ENCODE results near the gene PACRG. TPM values are rescaled to one million over a fixed set of nuclear protein-coding genes. Genes with fewer than 3 reads are reported as not detected.

The PACRG gene
- total and polyA plus RNA-seq, 10 of the 15 experiments (the other 5 are each of a cell fraction or from before 2014, with no cell fraction given) = not detected

DNA sequence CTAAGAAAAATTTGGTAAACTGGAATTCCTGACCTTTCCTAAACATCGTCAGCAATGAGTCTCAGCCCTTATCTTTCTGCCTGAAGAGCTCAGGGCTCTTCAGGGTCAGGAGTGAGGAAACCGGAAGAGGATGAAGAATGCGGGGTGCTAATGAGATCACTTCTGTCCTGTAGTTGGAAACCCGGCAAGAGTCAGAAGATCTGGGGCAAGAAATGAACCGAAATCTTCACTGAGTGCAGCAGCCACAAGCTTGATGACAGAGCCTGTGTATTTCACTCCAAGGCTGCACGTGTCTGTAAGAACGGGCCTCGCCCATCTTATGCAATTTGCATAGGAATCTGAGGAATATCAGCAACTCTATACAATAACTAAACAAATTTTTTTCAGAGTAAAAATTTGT lies 626.3 kb downstream of the PACRG start:
- no peaks in the 10 kb centered on the region for H3K79me2 ChIP-seq (ENCODE audit: control insufficient read depth, insufficient read depth, low read length)
- no TSS peak for BruUV-seq (replicated peaks)
- no peaks in the 10 kb centered on the region for H3K9me3 ChIP-seq (replicated peaks; ENCODE audit: control insufficient read depth, insufficient read depth, low read length)
- in situ Hi-C loops (cut with MboI) = no loop called here
- ChIA-PET POLR2A (interaction anchor here (0.6 kb wide), 1 partner anchor 717 kb away, joined by 6 read pairs; no protein-coding TSS in a partner anchor), RAD21 (ENCODE audit: unreplicated experiment) (no interaction called here), CTCF (no interaction called here), SMC1A (ENCODE audit: uncharacterized antibody, unreplicated experiment) (no interaction called here)
- H3K9ac ChIP-seq (ENCODE audit: control insufficient read depth, insufficient read depth, low read length) = no peak overlapping the region
- H3K27ac ChIP-seq (ENCODE audit: control insufficient read depth, insufficient read depth) = no peak overlapping the region
- DNase-seq (ENCODE audit: low read depth, low spot score) (no peak), ATAC-seq (no peak), FAIRE-seq (no peak)
- no peaks in the 10 kb centered on the region; the same call in 1 of the 2 replicates for H4K20me1 ChIP-seq (ENCODE audit: control insufficient read depth, insufficient read depth)
- H3K36me3 ChIP-seq (ENCODE audit: control insufficient read depth in 2 of 2, insufficient read depth in 2 of 2, low read length in 1 of 2) = no peaks in the 10 kb centered on the region
- 29% methylated on average over 8 of the region's 8 CpGs for WGBS (ENCODE audit: insufficient coverage, insufficient replicate concordance, low lambda C conversion rate, missing lambda C conversion rate)
- H3K27me3 ChIP-seq (replicated peaks in 1 of 2; ENCODE audit: control insufficient read depth in 2 of 2, insufficient read depth in 2 of 2, low read length in 1 of 2) = peaks cover 0 to 2% of the 10 kb centered on the region in 2 experiments; a peak in 1 of 4 replicates
- no peak for TF ChIP-seq ZNF207 (IDR thresholded peaks at IDR 0.05; ENCODE audit: borderline replicate concordance)
- no peak for TF ChIP-seq RUNX3 (IDR thresholded peaks at IDR 0.05; ENCODE audit: low read length)
- no peak for TF ChIP-seq POLR2A (IDR thresholded peaks at IDR 0.05; ENCODE audit: low read depth, low read length)
- TF ChIP-seq CHD2 (IDR thresholded peaks at IDR 0.05; ENCODE audit: borderline replicate concordance, low read depth, low read length) = no peak
- TF ChIP-seq PAX8 (IDR thresholded peaks at IDR 0.05) = no peak
- TF ChIP-seq RCOR1 (conservative IDR thresholded peaks at IDR 0.05; ENCODE audit: low read depth, low read length) = no peak
- no peak for TF ChIP-seq SMARCA5 (IDR thresholded peaks at IDR 0.05)
- no peak for TF ChIP-seq ZZZ3 (IDR thresholded peaks at IDR 0.05; ENCODE audit: control insufficient read depth, insufficient read length, low read depth)
- no peak overlapping the region for H2AFZ ChIP-seq (ENCODE audit: control insufficient read depth, low read depth, low read length)
- no peak overlapping the region for H3K4me3 ChIP-seq
- intact Hi-C loops (cut with micrococcal nuclease; ENCODE audit: unreplicated experiment) = no loop called here
- H3K4me1 ChIP-seq (ENCODE audit: control insufficient read depth, insufficient read depth, low read length) = peaks cover 11% of the 10 kb centered on the region
- H3K4me2 ChIP-seq (ENCODE audit: control insufficient read depth, insufficient read depth) = no peak overlapping the region

DNA sequence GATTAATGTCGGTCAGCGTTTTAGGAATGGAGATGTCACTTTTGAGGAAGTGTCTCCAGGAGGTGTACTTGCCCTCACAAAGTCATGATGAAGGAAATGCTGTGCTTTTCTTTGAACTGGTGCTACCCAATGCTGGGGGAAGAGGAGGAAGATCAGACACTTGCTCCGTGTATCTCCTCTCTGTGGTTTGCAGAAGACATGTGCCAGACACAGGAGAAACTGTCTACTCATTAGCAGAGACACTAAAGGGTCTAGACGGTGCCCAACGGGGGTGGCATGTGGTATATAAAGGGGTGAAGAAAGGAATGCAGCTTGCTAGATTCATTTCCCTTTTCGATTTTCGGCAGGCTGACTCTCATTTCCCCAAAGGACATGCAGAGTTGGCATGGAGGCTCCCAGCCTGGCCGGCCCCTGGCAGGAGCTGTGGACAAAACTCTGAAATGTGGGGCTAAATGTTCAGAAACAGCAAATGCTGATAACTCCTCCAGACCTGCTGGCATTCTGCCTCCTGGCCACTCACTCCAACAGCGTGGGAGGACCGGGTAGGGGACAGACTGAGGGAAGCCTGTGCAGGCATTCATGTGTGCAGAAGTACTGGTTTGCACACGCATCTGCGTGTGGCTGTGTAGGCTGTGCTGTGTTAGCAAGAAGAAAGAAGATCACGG lies 627.1 kb downstream of the PACRG start:
- in situ Hi-C loops (cut with MboI) = no loop called here
- Histone ChIP-seq H3K4me1 (ENCODE audit: control insufficient read depth, insufficient read depth, low read length) (peaks cover 11% of the 10 kb centered on the region), H3K4me2 (ENCODE audit: control insufficient read depth, insufficient read depth) (peak overlapping the region; percentile 69), H4K20me1 (ENCODE audit: control insufficient read depth, insufficient read depth) (no peaks in the 10 kb centered on the region; the same call in 1 of the 2 replicates), H3K4me3 (no peak overlapping the region), H3K9ac (ENCODE audit: control insufficient read depth, insufficient read depth, low read length) (no peak overlapping the region), H3K27ac (ENCODE audit: control insufficient read depth, insufficient read depth) (no peak overlapping the region), H3K36me3 (ENCODE audit: control insufficient read depth in 2 of 2, insufficient read depth in 2 of 2, low read length in 1 of 2) (no peaks in the 10 kb centered on the region), H3K9me3 (replicated peaks; ENCODE audit: control insufficient read depth, insufficient read depth, low read length) (no peaks in the 10 kb centered on the region), H3K27me3 (replicated peaks in 1 of 2; ENCODE audit: control insufficient read depth in 2 of 2, insufficient read depth in 2 of 2, low read length in 1 of 2) (no peaks in the 10 kb centered on the region), H2AFZ (ENCODE audit: control insufficient read depth, low read depth, low read length) (no peak overlapping the region), H3K79me2 (ENCODE audit: control insufficient read depth, insufficient read depth, low read length) (no peaks in the 10 kb centered on the region)
- no peak for FAIRE-seq
- ChIA-PET CTCF (no interaction called here), SMC1A (ENCODE audit: uncharacterized antibody, unreplicated experiment) (no interaction called here), POLR2A (interaction anchor here (0.6 kb wide), 1 partner anchor 167 kb away, joined by 5 read pairs; no protein-coding TSS in a partner anchor), RAD21 (ENCODE audit: unreplicated experiment) (no interaction called here)
- peak; percentile 70 for ATAC-seq
- no TSS peak for BruUV-seq (replicated peaks)
- intact Hi-C loops (cut with micrococcal nuclease; ENCODE audit: unreplicated experiment) = no loop called here
- peak; percentile 9 for DNase-seq (ENCODE audit: low read depth, low spot score)
- 1% methylated on average over 13 of the region's 13 CpGs for WGBS (ENCODE audit: insufficient coverage, insufficient replicate concordance, low lambda C conversion rate, missing lambda C conversion rate)
- TF ChIP-seq ZNF274 (IDR thresholded peaks at IDR 0.05; ENCODE audit: insufficient read depth, insufficient read length) (no peak), HDGF (IDR thresholded peaks at IDR 0.05) (no peak), CHD4 (IDR thresholded peaks at IDR 0.05) (no peak), GATAD2B (conservative IDR thresholded peaks at IDR 0.05; ENCODE audit: low read depth) (no peak), SREBF2 (IDR thresholded peaks at IDR 0.05; ENCODE audit: low read length) (no peak), FOXK2 (IDR thresholded peaks at IDR 0.05) (no peak), MTA3 (IDR thresholded peaks at IDR 0.05; ENCODE audit: borderline replicate concordance, low read length) (no peak), RBBP5 (conservative IDR thresholded peaks at IDR 0.05) (no peak), KDM1A (IDR thresholded peaks at IDR 0.05; ENCODE audit: borderline replicate concordance) (no peak), POLR2AphosphoS5 (IDR thresholded peaks at IDR 0.05; ENCODE audit: low read length) (no peak)
- TF ChIP-seq, protein P1, sequence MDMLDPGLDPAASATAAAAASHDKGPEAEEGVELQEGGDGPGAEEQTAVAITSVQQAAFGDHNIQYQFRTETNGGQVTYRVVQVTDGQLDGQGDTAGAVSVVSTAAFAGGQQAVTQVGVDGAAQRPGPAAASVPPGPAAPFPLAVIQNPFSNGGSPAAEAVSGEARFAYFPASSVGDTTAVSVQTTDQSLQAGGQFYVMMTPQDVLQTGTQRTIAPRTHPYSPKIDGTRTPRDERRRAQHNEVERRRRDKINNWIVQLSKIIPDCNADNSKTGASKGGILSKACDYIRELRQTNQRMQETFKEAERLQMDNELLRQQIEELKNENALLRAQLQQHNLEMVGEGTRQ (IDR thresholded peaks at IDR 0.05; ENCODE audit: borderline replicate concordance, low read depth, low read length) = no peak
- TF ChIP-seq, protein P2, sequence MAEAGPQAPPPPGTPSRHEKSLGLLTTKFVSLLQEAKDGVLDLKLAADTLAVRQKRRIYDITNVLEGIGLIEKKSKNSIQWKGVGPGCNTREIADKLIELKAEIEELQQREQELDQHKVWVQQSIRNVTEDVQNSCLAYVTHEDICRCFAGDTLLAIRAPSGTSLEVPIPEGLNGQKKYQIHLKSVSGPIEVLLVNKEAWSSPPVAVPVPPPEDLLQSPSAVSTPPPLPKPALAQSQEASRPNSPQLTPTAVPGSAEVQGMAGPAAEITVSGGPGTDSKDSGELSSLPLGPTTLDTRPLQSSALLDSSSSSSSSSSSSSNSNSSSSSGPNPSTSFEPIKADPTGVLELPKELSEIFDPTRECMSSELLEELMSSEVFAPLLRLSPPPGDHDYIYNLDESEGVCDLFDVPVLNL (IDR thresholded peaks at IDR 0.05; ENCODE audit: low read depth, low read length) = no peak
